ENCODE data around the gene TBC1D14.

- no peak for TF ChIP-seq CTCF (conservative IDR thresholded peaks at IDR 0.05; ENCODE audit: low read depth, low read length)
- no peak for TF ChIP-seq ELK1 (IDR thresholded peaks at IDR 0.05; ENCODE audit: borderline replicate concordance, low read depth, low read length)
- no peak for TF ChIP-seq POLR2A (IDR thresholded peaks at IDR 0.05; ENCODE audit: low read depth, low read length)
- TF ChIP-seq MAFK (IDR thresholded peaks at IDR 0.05; ENCODE audit: low read depth, low read length), result no peak
- TF ChIP-seq RAD21 (IDR thresholded peaks at IDR 0.05; ENCODE audit: low read length), result no peak
These were observed 18.5 kb downstream of the TBC1D14 start for GRCh38 chr4:6928081-6928480.
